Fibroblast of upper back skin (primary cell): ENCODE measurements around the gene SYT5.
"Not testable (repeated sequence)": the region's sequence is repeated elsewhere in the genome, so short reads cannot be mapped to it uniquely, and the experiment has no call there.

Experiments used
- DNase-seq: peaks from one replicate; pipeline ENCODE4 v3.0.0-alpha.2; 2013

SYT5 gene

DNA sequence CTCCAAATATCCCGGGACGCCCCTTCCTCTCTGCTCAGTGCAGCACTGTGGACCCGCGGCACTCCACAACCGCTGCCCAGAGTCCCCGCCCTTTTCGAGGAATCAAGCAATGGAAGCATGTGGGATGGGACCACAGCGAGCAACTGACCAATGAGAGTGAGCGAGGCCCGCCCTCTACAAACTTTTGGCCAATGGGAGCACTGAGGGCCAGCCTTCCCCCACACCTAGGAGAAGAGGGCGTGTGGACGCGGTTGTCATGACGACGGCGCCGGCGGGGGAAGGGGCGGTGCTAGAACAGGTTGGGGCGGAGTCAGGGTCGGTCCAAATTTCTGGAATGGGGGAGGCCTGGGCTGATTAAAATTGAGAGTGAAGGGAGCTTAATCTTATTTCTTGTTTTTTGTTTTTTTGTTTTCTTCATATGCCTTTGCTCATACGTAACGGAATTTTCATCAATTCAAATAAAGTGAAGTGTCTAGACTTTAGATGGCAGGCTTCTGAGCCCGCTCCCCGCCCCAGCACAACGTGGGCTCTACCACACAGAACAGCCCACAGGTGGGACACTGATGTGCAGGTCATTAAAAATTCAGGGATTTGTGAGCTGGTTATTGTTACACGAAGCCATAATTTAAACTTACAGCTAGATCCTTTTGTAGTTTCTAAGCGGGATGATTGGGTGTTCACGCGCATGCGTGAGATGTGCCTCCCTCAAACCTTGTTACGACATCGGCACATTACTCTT lies 13.4 kb downstream of the SYT5 start, which contains the start of gene DNAAF3:
Gene DNAAF3 (minus strand): TSS at position 84 of the 739 bp plus-strand sequence. CDS start 200 bp downstream, outside the sequence.
- peak; percentile 98 for DNase-seq

DNA sequence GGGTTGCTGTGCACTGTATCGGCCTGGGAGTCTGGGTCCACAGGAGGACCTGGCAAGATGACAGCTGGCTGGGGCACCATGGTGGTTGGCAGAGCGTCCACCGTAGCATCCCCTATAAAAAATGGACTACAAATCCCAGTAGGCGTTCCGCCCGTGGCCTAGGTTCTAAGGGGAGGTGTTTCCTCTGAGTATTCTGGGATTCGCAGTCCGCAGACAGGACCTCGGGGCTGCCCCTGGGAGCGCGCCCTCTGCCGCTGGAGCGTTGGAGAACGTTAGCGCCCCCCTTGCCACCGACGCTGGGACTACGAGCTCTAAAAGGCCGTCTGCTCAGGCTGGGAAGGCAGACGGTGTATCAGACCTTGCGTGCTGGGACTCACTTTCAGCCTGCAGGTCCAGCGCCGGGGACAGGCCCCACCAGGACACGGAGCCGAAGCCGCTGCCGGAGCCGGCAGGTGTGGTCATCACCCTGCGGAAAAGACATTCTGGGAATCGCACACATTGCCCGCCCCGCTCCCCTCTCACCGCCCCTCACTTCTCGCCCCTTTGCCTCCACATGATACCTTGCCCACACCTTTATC lies 14.0 kb downstream of the SYT5 start:
- peak; percentile 59 for DNase-seq

DNA sequence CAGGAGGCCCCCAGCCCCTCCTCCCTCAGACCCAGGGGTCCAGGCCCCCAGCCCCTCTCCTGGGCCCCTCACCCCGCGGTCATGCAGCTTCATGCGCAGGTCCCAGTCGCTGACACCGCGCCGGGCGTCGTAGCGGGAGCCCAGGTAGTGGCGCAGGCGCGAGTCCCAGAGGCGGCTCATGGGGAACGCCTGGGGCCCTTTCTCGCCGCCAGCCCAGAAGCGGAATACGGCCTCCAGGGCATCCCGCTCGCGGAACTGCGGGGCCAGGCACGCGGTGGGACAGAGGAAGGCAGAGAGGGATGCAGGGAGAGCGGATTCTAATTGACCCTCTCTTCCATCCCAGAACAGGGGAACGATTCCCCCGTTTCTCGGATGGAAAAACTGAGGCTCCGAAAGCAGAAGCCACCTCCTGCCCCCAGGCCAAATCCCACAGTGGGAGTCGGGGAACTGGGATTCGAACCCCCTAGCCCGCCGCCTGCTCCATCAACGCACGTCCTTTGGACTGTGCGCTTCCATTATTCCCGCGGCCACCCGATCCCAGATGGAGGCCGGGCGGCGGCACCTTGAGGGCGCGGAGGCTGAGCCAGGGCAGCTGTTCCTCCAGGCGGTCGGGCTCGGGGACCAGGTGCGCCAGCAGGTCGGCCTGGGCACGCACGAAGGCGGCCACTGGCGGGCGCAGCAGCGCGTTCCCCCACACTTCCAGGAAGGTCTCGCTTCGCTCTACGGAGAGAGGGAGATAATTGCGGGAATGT lies 18.3 kb downstream of the SYT5 start:
- no peak for DNase-seq

DNA sequence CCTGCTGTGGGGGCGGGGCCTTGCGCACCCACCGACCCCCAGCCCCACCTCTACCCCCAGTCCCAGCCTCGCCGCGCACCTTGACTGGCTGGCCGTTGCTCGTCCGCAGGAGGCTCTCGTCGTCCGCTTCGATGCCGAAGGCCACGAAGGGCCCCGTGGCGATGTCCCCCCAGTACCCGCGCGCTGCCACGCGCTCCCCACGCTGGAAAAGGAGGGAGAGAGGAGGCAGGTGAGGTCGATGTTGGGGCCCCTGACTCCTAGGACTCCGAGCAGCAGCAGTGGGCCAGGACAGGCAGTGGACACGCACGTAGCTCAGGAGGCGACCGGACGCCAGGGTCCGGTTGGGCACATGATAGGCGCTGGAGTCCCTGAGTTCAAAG lies 19.1 kb downstream of the SYT5 start:
- no peak for DNase-seq

DNA sequence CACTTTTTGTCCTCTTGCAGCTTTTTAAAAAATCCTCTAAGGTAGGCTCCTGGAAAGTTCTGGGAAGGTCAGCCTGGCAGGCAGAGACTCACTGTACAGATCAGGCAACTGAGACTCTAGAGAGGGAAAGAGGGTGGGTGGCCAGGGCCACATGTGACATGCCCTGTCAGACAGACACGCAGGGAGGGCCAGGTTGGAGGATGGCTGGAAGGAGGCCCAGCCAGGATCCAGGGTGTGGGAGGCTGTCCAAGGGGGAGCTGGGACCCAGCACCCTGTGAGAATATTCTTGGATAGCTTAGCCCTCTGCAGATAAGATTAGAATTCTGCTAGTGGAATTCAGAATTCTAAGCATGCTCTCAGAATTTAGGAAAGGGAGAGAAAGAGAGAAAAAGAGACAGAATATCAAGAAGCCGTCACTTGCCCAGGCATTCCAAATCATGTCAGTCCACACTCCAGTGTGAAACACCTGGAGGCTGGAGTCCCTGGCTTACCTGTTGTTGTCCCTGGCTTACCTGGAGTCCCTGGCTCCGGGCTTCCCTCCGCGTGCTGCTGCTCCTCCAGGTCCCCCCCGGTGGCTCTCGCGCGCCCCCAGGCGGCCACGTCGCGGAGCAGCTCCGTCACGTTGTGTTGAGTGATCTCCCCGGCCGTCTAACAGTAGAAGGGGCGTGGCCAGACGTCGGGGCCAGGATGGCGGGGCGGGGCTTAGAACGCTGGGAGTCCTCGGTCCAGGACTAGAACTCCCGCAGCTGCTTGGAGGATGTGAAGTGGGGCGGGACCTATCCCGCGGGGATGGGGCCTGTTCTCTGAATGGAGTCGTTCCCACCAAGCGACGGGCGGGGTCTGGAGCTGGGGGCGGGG lies 19.7 kb downstream of the SYT5 start:
- DNase-seq: peak; percentile 77

DNA sequence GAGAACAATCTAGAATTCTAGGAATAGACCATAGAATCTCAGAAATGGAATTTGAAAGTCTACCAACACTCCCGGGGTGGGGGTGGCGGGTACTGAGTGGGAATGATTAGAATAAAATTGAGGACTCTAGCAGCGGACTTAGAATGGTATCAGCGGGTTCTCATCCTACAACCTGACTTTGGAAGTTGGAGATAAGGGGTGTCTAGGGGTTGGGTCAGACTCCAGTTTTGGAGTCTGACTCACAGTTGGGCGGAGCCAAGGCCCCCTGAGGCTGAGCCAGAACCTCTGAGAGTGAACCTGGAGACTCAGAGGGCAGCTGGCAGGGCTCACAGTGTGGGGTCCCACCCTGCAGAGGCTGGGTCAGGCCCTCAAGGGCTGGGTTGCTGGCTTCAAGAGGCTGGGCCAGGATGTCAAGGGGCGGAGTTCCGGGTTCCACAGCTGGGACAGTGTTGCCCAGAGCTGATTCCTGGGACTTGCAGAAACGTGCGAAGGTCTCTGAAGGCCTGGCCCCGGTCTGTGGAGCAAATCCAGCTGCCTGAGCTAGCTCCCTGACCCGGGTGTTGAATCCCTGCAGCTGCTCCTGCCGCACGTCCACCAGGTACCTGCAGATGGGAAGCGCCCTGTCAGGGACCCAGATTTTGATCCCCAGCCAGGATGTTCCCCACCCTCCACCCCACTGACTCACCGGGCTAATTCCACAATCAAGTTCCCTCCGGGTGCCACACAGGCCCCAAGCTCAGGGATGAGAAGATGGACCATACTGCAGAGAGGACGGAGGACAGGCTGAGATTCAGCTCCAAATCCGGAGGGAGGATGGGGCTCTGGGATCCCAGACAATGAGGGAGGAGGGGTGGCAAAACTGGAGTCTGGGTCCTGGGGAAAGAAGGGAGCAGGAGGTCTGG lies 21.0 kb downstream of the SYT5 start:
- no peak for DNase-seq

DNA sequence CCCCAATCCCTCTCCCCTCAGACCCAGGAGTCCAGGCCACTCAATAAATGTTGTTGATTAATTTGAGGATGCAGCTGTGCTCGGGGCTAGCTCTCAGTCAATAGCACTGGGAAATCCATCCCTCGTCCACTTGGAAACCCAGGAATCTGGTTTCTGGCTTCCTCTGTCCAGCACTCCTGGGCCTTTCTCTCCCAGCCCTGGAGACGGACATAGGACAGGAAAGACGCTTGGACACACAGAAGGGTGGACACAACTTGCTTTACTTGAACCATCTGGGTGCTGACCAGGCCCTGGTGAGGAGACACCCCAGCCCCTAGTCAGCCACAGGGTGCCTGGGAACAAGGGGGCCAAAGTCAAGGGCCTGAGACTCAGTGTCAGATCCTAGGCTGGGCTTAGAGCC lies 21.7 kb downstream of the SYT5 start:
- DNase-seq: no peak

DNA sequence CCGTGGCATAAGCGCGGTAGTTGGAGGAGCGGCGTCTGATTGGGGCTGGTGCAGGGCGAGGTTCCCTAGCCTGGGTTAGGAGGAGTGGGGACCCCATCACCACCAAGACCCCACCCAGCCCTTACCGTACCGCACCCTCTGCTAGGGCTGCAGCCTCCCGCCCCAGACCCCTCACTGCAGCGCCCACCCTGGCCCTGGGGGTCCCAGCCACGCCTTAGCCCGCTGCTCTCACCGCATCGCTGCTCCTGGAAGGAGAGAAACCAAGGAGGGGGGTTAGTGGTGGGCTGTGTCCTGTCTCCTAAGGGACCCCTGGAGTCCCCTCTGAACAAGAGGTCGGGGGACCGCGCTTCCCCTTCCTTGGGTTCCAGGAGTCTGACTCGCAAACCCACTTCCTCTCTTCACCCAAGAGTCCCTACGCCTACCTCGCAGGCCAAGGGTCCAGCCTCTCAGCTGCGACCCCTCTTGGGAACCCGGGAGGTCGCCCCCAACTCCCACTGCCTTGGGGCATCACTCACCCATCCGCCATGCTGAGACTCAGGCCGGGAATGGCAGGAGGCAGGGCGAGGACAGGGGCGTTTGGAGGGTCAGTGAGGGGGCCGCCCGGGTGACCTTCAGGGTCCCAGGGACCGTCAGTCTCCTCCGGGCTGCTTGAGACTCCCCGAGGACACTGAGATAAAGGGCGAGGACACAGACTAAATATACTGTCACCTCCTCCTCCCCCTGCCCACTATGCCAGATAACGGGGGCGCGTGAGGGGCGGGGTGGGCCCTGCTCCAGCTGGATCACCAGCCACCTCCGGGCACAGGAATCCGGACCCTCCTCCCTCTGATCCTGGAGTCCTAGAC lies 22.8 kb downstream of the SYT5 start, which contains the start of gene TNNI3:
Gene TNNI3 (minus strand): TSS at position 669 of the 845 bp plus-strand sequence. CDS start 143 bp downstream, at position 526.
- DNase-seq: no peak

DNA sequence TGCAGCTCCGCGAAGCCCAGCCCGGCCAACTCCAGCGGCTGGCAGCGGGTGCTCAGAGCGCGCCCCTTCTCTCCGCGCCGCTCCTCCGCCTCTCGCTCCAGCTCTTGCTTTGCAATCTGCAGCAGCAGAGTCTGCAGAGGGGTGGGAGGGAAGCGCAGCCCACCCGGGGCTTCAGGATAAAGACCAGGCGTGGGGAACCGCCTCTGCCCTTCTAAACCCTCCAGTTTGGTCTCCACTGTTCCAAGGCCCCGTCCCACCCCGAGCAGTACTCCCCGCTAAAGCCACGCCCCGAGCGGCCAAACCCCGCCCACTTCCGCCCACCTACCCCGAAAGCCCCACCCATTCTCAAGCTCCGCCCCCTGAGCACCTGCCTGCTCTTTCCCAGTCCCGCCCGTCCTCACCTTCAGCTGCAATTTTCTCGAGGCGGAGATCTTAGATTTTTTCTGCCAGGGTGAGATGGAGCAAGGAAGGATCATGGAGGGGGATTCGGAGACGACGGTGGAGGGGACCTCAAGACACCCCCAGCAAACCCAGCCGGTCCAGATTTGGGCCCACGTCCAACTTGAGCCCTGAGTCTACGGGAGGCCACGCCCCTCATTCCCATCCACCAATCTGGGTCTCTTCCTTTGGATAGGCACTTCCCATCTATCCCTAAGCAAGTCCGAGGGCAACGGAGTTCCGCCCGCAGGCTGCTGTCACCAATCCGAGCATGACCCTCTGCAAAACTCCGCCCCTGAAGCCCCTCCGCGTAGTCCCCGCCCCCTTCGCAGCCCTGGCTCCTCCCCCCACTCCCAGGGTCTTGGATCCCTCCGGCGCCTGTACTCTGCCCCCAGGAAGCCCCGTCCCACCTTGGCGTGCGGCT lies 23.7 kb downstream of the SYT5 start:
- peak; percentile 29 for DNase-seq

DNA sequence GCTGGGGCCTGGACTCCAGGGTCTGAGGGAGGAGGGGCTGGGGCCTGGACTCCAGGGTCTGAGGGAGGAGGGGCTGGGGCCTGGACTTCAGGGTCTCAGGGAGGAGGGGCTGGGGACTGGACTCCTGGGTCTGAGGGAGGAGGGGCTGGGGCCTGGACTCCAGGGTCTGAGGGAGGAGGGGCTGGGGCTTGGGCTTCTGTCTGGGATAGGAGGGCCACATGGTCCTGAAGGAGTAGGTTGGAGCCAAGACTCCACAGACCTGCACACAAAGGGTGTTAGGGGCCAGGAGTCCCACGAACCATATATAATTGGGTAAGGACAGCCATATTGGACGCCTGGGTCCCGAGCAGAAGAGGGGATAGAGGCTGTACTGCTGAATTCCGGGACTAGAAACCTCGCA lies 24.3 kb downstream of the SYT5 start:
- not testable (repeated sequence) for DNase-seq

DNA sequence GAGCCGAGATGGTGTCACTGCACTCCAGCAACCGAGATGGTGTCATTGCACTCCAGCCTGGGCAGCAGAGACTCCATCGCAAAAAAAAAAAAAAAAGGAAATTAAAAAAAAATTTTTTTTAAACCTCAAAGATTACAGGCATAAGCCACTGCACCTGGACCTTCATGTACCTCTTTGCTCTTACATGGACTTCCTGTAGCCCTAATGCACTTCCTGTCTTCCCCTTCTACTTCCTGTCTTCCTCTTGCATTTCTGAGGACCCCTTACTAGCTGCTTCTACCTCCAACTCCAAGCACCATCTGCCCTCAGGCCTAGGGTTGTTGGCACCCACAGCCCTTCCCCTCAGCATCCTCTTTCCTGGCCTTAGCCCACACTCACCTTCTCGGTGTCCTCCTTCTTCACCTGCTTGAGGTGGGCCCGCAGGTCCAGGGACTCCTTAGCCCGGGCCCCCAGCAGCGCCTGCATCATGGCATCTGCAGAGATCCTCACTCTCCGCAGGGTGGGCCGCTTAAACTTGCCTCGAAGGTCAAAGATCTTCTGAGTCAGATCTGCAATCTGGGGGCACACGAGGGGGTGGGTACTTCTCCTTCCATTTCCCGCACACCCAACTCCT lies 26.3 kb downstream of the SYT5 start:
- DNase-seq: no peak

DNA sequence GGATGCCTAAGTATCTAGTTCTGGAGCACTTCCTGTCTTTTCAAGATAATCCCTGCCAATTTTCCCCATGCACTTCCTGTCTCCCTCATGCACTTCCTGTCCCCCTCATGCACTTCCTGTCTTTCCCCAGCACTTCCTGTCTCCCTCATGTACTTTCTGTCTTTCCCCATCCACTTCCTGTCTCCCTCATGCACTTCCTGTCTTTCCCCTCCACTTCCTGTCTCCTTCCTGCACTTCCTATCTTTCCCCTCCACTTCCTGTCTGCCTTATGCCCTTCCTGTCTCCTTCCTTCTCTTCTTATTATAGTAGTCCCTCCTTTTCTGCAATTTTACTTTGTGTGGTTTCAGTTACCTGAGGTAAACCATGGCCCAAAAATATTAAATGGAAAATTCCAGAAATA lies 28.1 kb downstream of the SYT5 start:
- DNase-seq: no peak

DNA sequence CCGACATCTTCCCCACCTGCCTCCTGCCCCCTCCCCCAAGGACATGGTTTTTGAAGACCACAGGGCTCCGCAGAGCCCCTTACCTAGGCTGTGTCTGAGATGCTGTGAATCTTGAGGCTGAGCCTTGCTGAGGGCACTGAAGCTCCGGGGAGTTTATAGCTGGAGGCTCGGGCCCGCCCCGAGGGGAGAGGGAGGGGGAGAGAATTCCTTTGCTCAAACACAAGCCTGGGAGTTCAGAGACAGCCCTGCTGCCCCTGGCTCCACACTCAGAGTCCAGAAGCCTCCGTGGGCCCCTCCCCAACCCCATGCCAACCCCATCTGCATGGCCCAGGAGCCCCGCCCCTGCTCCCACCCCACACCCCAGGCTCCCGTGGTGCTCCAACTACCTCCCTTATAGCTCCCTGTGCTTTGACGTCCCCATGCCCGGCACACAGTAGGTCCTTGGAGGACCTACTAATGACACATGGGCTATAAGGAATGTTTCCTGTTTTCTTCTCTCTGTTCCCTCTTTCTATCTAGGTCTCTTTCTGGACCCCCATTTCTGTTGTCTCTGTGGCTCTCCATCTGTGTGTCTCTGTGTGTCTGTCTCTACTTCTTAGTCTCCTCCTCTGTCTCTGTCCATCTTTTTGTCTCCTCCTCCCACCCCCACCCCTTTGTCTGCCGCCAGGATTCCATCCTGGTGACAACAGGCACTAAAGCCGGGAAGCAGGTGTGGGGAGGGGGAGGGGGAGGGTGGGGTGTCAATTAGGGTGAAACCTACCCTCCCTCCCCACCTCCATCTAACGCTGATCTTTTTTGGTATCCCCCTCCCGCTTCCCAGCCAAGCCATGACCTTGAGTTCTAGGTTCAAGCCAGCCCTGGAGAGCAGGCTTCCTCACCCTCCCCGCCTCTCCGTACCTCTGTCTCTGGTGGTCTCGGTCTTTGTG lies 30.7 kb downstream of the SYT5 start, which contains the start of gene TNNT1:
Gene TNNT1 (minus strand): TSS at position 129 of the 926 bp plus-strand sequence. CDS start 2,049 bp downstream, outside the sequence.
- no peak for DNase-seq

DNA sequence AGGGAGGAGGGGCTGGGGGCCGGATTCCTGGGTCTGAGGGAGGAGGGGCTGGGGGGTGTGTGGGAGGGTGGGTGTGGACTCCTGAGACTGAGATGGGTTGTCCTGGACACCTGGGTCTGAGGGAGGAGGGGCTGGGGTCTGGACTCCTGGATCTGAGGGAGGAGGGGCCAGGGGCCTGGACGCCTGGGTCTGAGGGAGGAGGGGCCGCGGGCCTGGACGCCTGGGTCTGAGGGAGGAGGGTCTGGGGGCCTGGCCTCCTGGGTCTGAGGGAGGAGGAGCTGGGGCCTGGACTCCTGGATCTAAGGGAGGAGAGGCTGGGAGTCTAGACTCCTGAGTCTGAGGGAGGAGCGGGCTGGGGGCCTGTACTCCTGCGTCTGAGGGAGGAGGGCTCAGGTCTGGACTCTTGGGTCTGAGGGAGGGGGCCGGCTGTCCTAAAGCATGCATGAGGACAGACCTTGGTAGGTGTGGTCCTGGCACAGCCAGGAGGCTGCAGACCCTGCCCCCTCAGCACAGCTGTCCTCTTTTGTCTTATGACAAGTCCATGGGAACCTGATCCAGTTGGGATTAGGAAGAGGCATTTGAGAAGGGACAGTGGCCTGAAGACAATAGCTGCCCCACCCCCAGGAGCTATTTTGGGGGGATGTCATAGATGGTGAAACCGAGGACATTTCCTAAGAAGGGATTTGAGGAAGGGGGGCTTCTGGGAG lies 32.4 kb downstream of the SYT5 start:
- no peak for DNase-seq

DNA sequence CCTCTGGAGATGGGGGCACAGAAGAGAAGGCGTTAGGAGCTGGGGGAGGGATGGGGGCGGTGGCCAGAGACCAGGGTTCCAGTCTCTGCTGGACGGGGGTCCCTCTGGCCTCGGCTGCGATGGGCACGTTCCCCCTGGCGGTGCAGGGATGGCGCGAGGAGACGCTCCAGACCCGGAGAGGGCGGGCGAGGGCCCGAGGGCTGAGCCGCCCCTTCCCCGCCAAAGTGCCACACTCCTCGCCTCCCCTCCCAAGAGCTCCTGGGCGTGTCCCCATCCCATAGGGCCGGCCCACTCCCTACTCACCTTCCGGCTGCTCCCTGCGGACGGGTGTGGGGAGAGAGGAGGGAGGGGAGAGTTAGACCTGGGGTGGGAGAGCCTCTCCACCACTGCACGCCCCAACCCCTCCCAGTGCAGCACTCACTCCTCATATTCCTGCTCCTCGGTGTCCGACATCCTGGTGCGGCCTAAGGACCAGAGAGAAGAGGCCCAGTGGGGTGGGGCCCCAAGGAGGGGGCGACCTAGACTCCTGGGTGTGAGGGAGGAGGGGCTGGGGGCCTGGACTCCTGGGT lies 33.3 kb downstream of the SYT5 start:
- no peak for DNase-seq

DNA sequence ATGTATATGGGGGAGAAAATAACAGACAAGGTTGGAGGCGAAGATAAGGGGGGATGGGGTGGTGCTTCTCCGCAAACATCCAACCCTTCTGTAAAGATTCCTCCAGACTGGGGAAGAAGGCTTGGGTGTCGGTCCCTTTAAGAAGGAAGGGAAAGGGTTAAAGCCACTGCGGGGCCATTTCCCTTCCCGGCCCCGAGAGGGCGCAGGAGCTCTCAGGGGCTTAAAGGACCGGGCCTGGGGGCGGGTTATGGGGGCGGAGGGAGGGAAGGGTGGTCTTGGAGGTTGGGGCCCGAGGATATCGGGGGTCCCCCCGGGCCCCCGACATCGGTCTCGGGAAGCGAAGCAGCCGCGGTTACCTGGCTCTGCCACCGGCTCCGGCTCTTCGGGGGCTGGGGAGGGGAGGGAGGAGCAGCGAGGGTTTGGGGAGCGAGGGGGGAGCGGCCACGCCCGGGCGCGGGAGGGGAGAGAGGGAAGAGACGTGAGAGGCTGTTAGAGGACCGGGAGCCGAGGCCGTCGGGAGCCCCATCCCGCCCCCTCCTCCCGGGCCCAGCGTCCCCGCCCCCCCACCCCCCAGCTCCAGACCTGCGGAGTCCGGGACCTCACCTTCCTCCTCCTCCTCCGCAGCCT lies 33.9 kb downstream of the SYT5 start:
- DNase-seq: no peak
